Activated CD4-positive, alpha-beta memory T cell treated with anti-CD3 and anti-CD28 coated beads for 36 hours (primary cell): Measurements from ENCODE around the gene NAXD. TPM values are rescaled to one million over a fixed set of nuclear protein-coding genes. Genes with fewer than 3 reads are reported as not detected.

Experiments used
- CTCF ChIA-PET: fragments of 350-600 bp; sonication (Branson Sonifier 250); formaldehyde crosslinking; loops from one replicate; lab custom pipeline; 2021; ENCODE audit warnings: antibody characterized with exemption, inconsistent platforms; lab: Charles Lee
- POLR2A ChIA-PET: fragments of 350-600 bp; sonication (Branson Sonifier 250); formaldehyde crosslinking; loops from one replicate; lab custom pipeline; 2021; ENCODE audit warnings: antibody characterized with exemption; lab: Charles Lee
- DNase-seq: peaks from one replicate; pipeline ENCODE4 v3.0.0-alpha.2; 2020
- H3K27ac Mint-ChIP-seq: one replicate; pipeline ENCODE4 v1.8.0; 2021; ENCODE audit warnings: mixed read lengths
- H3K27me3 Mint-ChIP-seq: one replicate; pipeline ENCODE4 v1.8.0; 2021; ENCODE audit warnings: mixed read lengths
- H3K36me3 Mint-ChIP-seq: one replicate; pipeline ENCODE4 v1.8.0; 2021; ENCODE audit warnings: mixed read lengths
- H3K4me1 Mint-ChIP-seq: one replicate; pipeline ENCODE4 v1.8.0; 2021; ENCODE audit warnings: low read depth, mixed read lengths
- H3K4me3 Mint-ChIP-seq: one replicate; pipeline ENCODE4 v1.8.0; 2021; ENCODE audit warnings: mild to moderate bottlenecking, mixed read lengths
- H3K9me3 Mint-ChIP-seq: one replicate; pipeline ENCODE4 v1.8.0; 2021; ENCODE audit warnings: mixed read lengths
- intact Hi-C: fragments of 100-400 bp; cut with micrococcal nuclease; formaldehyde crosslinking; loops from one replicate; pipeline ENCODE4 v1.15.1; 2023
- total RNA-seq, 2 experiments: library from RNA; stranded (reverse); gene quantifications; one replicate each; pipeline ENCODE4 v1.2.3, GENCODE V29; 2021

NAXD gene
- total RNA-seq, 2 experiments from 2014 or later = 22.6 to 22.9 TPM

DNA sequence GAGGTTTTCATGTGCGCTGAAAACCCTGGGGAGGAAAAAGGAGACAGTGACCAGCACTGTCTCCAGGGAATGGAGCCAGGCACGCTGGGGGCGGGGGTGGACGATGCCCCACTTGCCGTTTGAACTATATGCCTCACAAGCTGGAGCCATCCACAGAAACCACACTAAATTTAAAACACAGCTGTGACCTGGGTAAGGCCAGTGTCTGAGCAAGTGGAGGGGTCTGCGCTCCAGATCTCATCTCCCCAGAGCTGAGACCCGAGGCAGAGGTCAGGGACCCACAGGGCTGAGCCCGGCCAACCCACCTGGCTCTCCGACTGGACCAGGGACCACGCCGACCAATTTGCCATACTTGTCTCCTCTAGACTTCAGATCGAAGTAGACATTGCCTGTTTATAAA, 67.4 kb downstream of the NAXD start:
- DNase-seq = no peak
- POLR2A ChIA-PET = no interaction called here
- no peaks in the 10 kb centered on the region for H3K27me3 Mint-ChIP-seq
- H3K4me3 Mint-ChIP-seq = no peak overlapping the region
- CTCF ChIA-PET = interaction anchor here (1.2 to 3.5 kb wide), 9 partner anchors 21 to 227 kb away, joined by 3 to 39 read pairs (median 6); partner anchors contain the start of gene CARS2
- H3K9me3 Mint-ChIP-seq = no peaks in the 10 kb centered on the region
- H3K4me1 Mint-ChIP-seq = peaks cover 5% of the 10 kb centered on the region
- H3K27ac Mint-ChIP-seq = no peak overlapping the region
- intact Hi-C loops = loop anchor here (1.0 kb wide), 1 partner anchor 137 kb away; no protein-coding TSS in a partner anchor
- H3K36me3 Mint-ChIP-seq = peaks cover 35% of the 10 kb centered on the region

DNA sequence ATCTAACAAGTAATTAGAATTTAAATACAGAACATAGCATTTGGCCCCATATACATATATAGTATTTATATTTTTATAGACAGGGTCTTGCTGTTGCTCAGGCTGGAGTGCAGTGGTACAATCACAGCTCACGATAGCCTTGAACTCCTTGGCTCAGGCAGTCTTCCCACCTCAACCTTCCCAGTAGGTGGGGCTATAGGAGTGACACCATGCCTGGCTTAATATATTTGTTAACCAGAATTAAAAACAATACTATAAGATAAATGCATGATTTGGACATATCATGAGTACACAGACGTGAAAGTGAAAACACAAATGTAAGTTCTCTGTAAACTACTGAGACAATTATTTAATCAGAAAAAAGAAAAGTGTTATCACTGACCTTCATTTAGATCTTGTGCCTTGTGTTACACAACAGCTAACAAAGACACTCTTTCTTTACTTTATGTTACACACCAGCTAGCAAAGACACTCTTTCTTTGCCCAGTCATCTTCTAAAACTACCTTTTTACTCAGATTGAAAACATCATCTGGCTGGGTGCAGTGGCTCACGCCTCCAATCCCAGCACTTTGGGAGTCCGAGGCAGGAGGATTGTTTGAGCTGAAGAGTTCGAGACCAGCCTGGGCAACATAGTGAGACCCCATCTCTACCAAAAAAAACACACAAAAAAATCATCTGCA, 68.0 kb downstream of the NAXD start:
- H3K9me3 Mint-ChIP-seq = no peaks in the 10 kb centered on the region
- peak; percentile 27 for DNase-seq
- intact Hi-C loops = loop anchor here (1.0 kb wide), 1 partner anchor 136 kb away; no protein-coding TSS in a partner anchor
- peaks cover 31% of the 10 kb centered on the region for H3K36me3 Mint-ChIP-seq
- no peak overlapping the region for H3K27ac Mint-ChIP-seq
- POLR2A ChIA-PET = interaction anchor here (0.7 kb wide), 1 partner anchor 33 kb away, joined by 3 read pairs; no protein-coding TSS in a partner anchor
- CTCF ChIA-PET = interaction anchor here (0.8 to 3.5 kb wide), 10 partner anchors 20 to 228 kb away, joined by 3 to 39 read pairs (median 6); partner anchors contain the start of gene CARS2
- no peaks in the 10 kb centered on the region for H3K27me3 Mint-ChIP-seq
- H3K4me3 Mint-ChIP-seq = no peak overlapping the region
- peaks cover 2% of the 10 kb centered on the region for H3K4me1 Mint-ChIP-seq

GRCh38 chr13:110683921-110684320, 68.6 kb downstream of the NAXD start:
- peaks cover 25% of the 10 kb centered on the region for H3K36me3 Mint-ChIP-seq
- H3K27me3 Mint-ChIP-seq = no peaks in the 10 kb centered on the region
- H3K4me1 Mint-ChIP-seq = no peaks in the 10 kb centered on the region
- no peak for DNase-seq
- intact Hi-C loops = loop anchor here (1.0 kb wide), 1 partner anchor 135 kb away; no protein-coding TSS in a partner anchor
- H3K4me3 Mint-ChIP-seq = no peak overlapping the region
- ChIA-PET CTCF (interaction anchor here (0.8 to 3.5 kb wide), 9 partner anchors 20 to 228 kb away, joined by 3 to 39 read pairs (median 6); partner anchors contain the start of gene CARS2), POLR2A (interaction anchor here (0.7 kb wide), 1 partner anchor 33 kb away, joined by 3 read pairs; no protein-coding TSS in a partner anchor)
- no peak overlapping the region for H3K27ac Mint-ChIP-seq
- H3K9me3 Mint-ChIP-seq = no peaks in the 10 kb centered on the region

DNA sequence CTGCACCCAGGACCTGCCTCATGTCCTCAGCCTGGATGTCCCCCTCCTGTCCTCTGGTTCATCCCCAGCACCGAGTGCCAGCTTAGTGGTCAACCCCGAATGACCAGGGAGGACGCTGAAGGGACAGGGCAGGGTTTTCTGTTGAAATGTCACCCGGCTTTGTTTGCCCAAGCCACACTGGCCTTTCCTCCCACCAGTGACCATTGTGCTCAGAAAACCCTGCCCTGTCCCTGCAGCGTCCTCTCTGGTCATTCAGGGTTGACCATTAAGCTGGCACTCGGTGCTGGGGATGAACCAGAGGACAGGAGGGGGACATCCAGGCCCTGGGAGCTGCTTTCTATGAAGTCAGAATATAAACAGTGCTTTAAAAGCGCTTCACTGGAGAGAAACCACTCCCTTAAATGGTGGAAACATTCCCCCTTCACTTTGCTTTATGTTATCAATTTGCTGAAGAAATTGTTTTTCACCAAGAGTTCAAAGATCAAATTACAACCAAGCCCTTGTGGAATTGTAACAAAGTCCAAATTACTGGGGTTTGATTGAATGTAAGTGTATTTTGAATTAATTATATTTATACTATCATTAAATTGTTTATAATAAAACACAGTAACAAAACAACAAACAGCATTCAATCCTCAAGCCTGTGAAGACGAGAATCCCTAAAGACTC, 69.2 kb downstream of the NAXD start:
- CTCF ChIA-PET = interaction anchor here (0.8 to 3.5 kb wide), 5 partner anchors 19 to 139 kb away, joined by 4 to 39 read pairs (median 7); partner anchors contain the start of gene CARS2
- Mint-ChIP-seq H3K4me3 (no peak overlapping the region), H3K9me3 (no peaks in the 10 kb centered on the region), H3K27me3 (no peaks in the 10 kb centered on the region), H3K27ac (no peak overlapping the region), H3K4me1 (no peaks in the 10 kb centered on the region), H3K36me3 (peaks cover 25% of the 10 kb centered on the region)
- intact Hi-C loops = no loop called here
- POLR2A ChIA-PET = no interaction called here
- no peak for DNase-seq

- ChIA-PET CTCF (no interaction called here), POLR2A (no interaction called here)
- intact Hi-C loops = no loop called here
- H3K27me3 Mint-ChIP-seq = no peaks in the 10 kb centered on the region
- no peak overlapping the region for H3K4me3 Mint-ChIP-seq
- no peak overlapping the region for H3K27ac Mint-ChIP-seq
- no peaks in the 10 kb centered on the region for H3K9me3 Mint-ChIP-seq
- no peak for DNase-seq
- peaks cover 23% of the 10 kb centered on the region for H3K36me3 Mint-ChIP-seq
- no peaks in the 10 kb centered on the region for H3K4me1 Mint-ChIP-seq
Measured at GRCh38 chr13:110685305-110686020, 70.1 kb downstream of the NAXD start.

DNA sequence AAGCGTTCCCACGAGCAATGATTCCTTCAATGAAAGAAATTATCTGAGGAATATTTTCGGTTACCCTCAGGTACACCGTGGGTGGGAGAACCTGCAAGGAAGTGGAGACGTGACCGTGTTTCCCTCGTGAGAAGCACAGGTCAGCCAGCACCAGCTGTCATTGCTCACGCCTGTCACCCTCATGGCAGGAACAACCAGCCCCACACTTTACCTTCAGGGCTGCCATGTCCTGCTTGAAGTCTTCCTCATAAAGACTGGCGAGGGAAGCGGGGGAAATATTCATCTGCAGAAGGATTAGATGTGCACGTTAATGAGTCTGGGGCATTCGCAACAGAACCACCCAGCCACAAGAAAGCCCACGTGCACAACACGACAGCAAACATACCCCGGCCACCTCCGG, 72.4 kb downstream of the NAXD start:
- H3K9me3 Mint-ChIP-seq = no peaks in the 10 kb centered on the region
- no peaks in the 10 kb centered on the region for H3K27me3 Mint-ChIP-seq
- DNase-seq = no peak
- no peak overlapping the region for H3K4me3 Mint-ChIP-seq
- H3K27ac Mint-ChIP-seq = no peak overlapping the region
- peaks cover 12% of the 10 kb centered on the region for H3K36me3 Mint-ChIP-seq
- no peaks in the 10 kb centered on the region for H3K4me1 Mint-ChIP-seq
- ChIA-PET CTCF (no interaction called here), POLR2A (no interaction called here)
- intact Hi-C loops = no loop called here

DNA sequence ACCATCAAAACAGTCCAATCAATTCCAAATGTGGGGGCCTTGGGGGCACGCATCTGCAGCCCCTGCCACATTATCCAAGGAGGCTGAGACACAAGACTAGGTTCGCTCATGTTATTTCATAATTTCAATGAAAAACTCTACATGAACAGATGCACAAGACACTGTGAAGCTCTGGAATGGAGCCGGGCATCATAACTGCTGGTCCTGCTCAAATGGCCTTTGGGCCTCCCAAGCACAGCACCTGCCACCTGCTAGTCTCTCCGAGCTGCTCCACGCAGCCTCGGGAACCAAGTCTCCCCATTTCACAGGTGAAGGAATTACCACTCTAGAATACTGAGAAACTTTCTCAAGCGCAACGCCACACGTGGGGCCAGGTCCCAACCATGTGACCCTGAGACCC, 73.7 kb downstream of the NAXD start:
- CTCF ChIA-PET = interaction anchor here (0.6 kb wide), 1 partner anchor 95 kb away, joined by 3 read pairs; no protein-coding TSS in a partner anchor
- H3K36me3 Mint-ChIP-seq = peaks cover 14% of the 10 kb centered on the region
- intact Hi-C loops = no loop called here
- H3K4me3 Mint-ChIP-seq = no peak overlapping the region
- POLR2A ChIA-PET = no interaction called here
- DNase-seq = no peak
- no peak overlapping the region for H3K27ac Mint-ChIP-seq
- no peaks in the 10 kb centered on the region for H3K27me3 Mint-ChIP-seq
- H3K9me3 Mint-ChIP-seq = no peaks in the 10 kb centered on the region
- H3K4me1 Mint-ChIP-seq = no peaks in the 10 kb centered on the region

Other genes with a start within 250 kb of the NAXD start
- 1 to 10 TPM; 1.4 to 2.1 TPM for gene RAB20, start 53.8 kb upstream of the NAXD start, total RNA-seq
- 10 to 100 TPM; 54.6 to 59.3 TPM for gene CARS2, start 90.6 kb downstream of the NAXD start, total RNA-seq
- 10 to 100 TPM; 18.4 to 18.7 TPM for gene ING1, start 98.2 kb downstream of the NAXD start, total RNA-seq